Activated T-cell treated with anti-CD3 and anti-CD28 coated beads for 1 hour (primary cell): ENCODE measurements around the gene KIF16B.
"Not testable (repeated sequence)": the region's sequence is repeated elsewhere in the genome, so short reads cannot be mapped to it uniquely, and the experiment has no call there.

Experiments
- DNase-seq: peaks from one replicate; pipeline ENCODE4 v3.0.0-alpha.2; 2020; ENCODE audit warnings: low read depth

KIF16B gene

DNA sequence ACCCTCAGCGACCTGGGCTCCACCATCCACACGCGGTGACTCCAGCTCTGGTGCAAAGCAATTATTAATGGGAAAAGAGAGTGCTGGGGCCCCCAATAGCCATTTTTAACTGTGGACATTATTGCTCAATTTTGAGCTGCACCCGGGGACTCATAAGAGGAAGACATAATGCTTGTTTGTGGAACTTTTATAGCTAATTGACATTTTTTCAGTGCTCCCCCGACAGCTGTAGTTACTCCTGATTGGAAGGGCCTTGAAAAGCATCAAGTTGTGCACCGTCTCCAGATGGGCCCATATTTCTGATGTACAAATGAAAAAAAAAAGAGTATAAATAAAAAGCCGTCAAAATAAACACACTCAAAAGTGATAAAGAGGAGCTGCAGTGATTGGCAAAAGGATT, 327.0 kb downstream of the KIF16B start:
- no peak for DNase-seq

DNA sequence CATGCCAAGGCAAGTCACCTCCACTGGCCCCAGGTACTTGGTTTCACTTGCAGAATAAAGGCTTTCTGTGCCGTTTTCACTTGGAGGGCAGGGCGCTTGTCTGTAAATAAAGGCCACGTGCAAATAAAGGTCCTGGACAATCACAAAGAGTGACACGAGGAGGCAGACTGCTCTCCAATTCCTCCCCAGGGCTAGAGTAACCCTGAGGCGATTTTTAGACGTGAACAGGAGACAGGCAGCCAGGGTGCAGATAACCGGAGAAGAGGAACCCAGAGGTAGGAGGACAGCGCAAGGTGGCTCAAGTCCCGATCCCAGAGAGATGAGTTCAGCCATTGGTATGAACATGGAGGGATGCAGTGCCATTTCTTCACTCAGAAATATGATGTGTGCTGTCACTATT, 327.4 kb downstream of the KIF16B start:
- DNase-seq, result no peak

DNA sequence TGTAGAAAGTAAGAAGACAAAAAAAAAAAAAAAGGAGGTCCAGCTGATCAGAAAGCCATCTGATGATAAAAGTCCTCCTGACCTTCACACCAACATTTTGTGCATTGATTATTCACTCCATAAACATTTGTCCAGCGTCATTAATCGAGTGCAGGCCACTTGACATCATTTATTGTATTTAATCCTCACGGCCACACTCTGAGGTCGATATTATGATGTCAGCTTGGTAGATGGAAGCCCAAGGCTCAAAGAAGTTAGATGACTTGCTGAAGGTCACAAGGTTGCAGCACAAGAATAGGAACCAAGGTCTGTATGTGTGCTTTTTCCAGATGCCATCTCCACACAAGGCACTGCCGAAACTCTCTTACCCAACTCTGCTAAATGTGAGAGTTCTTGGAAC, 328.4 kb downstream of the KIF16B start:
- DNase-seq, result no peak

DNA sequence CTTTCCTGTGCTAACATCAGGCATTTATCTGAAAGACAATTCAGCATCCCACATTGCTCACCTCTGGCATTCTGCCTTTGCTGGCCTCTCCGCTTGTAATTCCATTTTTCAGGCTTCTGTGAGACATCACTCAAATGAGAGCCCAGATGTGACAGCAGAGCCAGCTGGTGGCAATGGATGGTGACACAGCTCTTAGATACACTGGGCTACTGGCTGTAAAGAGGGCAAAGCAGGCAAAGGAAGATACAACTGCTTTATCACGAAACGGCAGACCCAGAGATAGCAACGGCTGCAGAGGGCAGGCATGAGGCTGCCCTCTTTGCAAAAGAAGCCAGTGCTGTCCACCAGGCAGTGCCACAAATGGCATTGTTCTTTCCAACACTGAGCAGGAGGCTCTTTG, 329.8 kb downstream of the KIF16B start:
- DNase-seq, result no peak

DNA sequence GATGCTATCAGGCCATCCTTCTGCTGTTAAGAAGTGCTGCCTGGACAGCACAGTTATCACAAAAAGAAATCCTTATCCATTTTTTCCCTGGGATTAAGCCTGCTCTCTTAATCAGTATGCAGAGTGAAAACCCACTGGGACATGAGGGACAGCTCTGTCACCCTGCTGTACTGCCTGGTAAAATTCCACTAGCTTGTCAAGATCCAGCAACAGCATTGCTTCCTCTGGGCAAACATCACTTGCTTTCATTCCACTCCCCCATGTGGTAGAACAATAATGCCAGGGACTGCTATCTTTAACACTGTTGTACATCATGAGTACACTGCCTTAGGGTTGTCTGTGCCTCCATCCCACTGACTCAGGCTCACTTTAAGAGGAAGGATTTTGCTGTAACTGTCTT, 331.3 kb downstream of the KIF16B start:
- DNase-seq, result no peak

DNA sequence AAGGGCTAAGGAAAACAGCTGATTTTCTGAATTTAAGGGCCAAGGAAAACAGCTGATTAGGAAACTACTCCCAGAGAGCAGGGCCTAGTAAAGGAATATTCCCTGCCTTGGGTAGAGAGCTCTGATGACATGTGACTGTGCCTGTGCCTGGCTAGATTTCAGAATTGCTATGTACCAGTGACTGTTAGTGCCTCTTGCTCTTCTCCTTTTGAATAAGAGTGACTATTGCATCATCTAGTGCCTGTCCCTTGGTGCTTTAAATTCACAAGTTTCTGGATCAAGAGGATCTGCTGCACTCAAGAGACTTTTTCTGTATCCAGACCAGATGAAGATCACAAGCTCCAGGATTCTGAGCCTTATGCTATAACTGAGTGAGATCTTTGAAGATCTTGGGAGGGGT, 332.9 kb downstream of the KIF16B start:
- no peak for DNase-seq

DNA sequence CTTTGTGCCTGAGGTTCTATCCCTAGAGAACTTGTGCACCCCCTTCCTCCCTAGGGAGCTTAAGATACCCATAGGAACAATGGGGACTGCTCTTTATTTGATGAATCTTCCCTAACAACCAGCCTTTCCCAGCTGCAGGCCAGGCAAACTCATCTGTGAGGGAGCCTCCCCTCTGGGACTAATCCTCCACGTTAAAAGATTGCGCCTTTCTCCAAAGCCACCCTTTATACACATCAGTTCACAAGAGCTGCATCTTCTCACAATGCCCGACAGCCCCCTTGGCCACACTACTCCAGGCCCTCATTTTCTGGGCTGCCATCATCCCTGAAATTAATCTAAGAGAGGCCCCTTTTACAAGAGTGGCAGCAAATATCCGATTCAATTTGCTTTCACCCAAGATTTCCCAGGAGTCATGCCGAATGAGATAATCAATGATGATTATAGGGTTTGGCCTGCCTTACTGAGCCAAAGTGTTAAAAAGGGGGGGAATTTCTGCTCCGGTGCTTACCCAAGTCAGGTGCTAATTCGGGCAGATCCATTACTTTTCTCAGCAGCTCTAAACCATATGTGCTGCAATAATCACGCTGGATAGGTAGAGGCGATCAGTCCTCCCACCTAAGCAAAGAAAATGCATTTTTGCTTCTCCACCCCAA, 336.5 kb downstream of the KIF16B start:
- DNase-seq, result no peak

DNA sequence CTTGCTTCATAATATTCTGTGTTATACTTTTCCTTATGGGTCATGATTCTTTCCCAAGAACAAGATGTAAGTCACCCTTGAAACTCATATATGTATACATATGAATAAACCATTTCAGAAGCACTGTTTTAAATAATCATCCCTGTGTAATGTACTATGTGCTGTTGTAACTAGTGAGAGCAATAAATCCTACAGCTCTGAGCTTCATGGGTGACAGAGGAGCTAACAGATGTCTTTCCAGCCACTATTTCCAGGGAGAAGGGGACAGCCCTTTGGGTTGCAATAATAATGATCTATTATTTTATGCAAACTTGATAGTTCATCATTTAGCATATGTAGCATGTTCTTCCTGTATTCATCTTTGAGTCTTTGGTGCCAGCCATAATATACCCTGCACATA, 342.8 kb downstream of the KIF16B start:
- no peak for DNase-seq

DNA sequence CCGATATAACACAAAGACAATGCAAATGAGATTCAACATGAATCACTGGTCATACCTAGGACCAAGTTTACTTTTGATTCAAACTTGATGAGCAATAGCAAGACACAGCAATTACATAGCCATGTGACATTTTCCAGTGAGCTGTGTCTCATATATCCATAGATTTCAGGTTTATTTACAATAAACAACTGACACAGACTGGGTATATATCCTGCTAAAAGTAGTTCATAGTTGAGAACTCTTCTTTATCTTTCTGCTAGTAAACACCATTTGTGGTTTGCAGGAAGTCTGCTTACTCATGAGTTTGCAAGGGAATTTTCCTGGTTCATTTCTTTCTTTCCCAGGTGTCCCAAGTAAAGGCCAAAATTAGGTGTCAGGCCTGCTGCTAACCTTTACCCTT, 343.4 kb downstream of the KIF16B start:
- DNase-seq, result no peak

DNA sequence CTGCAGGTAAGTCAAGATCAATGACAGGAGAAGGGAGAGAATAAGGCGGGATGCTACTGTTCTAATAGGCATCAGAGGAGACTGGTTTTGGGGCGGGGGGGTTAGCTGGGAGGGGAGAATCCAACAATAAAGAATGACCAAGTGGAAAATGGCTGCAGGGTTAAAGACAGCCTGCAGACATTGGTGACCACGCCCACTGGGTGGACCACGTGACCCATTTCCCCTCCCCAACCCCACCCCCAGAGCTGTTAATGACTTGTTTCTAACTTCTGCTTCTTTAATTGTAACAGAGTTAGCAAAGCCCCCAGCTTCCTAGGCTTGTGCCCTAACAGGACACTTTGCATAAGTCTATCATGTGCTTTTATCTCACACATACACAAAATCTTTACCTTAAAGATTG, 344.5 kb downstream of the KIF16B start:
- DNase-seq, result no peak

DNA sequence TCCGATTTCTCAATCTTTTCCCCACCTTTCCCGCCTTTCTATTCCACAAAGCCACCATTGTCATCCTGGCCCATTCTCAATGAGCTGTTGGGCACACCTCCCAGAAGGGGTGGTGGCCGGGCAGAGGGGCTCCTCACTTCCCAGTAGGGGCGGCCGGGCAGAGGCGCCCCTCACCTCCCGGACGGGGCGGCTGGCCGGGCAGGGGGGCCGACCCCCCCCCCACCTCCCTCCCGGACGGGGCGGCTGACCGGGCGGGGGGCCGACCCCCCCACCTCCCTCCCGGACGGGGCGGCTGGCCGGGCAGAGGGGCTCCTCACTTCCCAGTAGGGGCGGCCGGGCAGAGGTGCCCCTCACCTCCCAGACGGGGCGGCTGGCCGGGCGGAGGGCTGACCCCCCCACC, 346.3 kb downstream of the KIF16B start:
- not testable (repeated sequence) for DNase-seq

DNA sequence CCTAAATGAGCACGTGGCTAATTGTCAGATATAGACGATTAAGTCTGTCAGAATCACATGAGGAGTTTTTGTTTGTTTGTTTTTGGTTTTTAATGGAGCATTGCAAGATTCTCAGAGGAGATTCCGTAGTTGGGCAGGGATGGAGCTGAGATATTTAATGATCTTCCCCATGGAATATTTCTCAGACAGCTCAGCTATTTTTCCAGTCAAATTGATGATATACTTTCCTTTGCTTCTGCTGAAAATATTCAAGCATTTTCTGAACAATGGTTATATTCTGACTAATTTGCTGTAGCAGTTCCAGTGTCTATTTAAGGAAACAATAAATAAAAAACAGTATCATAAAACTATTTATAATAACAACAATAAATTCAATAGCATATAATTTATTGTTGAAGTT, 348.4 kb downstream of the KIF16B start:
- no peak for DNase-seq

DNA sequence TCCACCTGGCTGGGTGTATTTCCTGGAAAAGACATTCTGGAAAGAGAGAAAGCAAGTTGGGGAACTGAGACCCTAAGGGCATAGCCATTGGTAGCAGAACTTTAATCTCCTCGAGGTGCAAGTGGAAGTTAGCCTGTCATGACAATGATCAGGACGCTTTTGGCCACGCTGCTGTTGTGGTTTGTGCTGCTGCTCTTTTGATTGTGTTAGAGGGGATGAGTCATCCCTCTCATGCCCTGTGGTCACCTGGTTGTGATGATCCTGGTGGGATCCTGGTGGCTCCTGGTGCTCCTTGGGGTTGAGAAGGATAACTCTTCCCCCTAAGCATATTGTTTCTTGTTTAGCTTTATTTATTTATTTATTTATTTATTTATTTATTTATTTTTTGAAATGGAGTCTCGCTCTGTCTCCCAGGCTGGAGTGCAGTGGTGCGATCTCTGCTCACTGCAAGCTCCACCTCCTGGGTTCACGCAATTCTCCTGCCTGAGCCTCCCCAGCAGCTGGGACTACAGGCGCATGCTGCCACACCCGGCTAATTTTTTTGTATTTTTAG, 350.3 kb downstream of the KIF16B start:
- DNase-seq, result no peak
